Thoracic aorta (tissue), 2 donors: Measurements from ENCODE around the gene SPIRE1. TPM values are rescaled to one million over a fixed set of nuclear protein-coding genes. Genes with fewer than 3 reads are reported as not detected.
"Not testable (repeated sequence)": the region's sequence is repeated elsewhere in the genome, so short reads cannot be mapped to it uniquely, and the experiment has no call there.

Experiments
- ATAC-seq: fragments of 150-250 bp; one replicate; pipeline ENCODE4 v1.8.0; 2017; ENCODE audit warnings: low read depth; ENCODE audit not compliant: insufficient number of reproducible peaks, low FRiP score
- DNase-seq: peaks from one replicate; pipeline ENCODE4 v3.0.0-alpha.2; 2020; ENCODE audit warnings: low spot score
- H3K27ac ChIP-seq, 2 donors: fragments of 200-600 bp; sonication (generic); 1 replicate in 1 of 2; 2 replicates in 1 of 2; pipeline ENCODE4 v1.5.1; 2016; ENCODE audit warnings: mild to moderate bottlenecking in 2 of 2, moderate library complexity in 2 of 2
- H3K27me3 ChIP-seq: fragments of 200-600 bp; sonication (generic); replicated peaks from 2 replicates; pipeline ENCODE4 v1.6.0; 2016; ENCODE audit warnings: mild to moderate bottlenecking; ENCODE audit not compliant: insufficient read depth
- H3K36me3 ChIP-seq: fragments of 200-600 bp; sonication (generic); one replicate; pipeline ENCODE4 v1.5.1; 2016
- H3K4me1 ChIP-seq, 2 donors: fragments of 200-600 bp; sonication (generic); 1 replicate in 1 of 2; 2 replicates in 1 of 2; pipeline versions ENCODE4 v1.5.1 to v1.6.0; 2016; ENCODE audit warnings: low read depth in 2 of 2, mild to moderate bottlenecking in 1 of 2; ENCODE audit not compliant: control insufficient read depth in 1 of 2
- H3K4me3 ChIP-seq: fragments of 200-600 bp; sonication (generic); 2 replicates; pipeline ENCODE4 v1.5.1; 2016; ENCODE audit warnings: mild to moderate bottlenecking
- H3K9me3 ChIP-seq: fragments of 200-600 bp; sonication (generic); 2 replicates; pipeline ENCODE4 v1.5.1; 2016
- CTCF ChIP-seq: fragments of 200-600 bp; sonication (generic); IDR thresholded peaks from one replicate; pipeline ENCODE4 v1.5.1; 2019; ENCODE audit warnings: antibody characterized with exemption
- total RNA-seq, 2 donors: library from RNA; depleted of rRNA; stranded (reverse); fragments of >200 nt; gene quantifications; one replicate each; pipeline versions ENCODE4 v1.1.0 to v1.2.3, GENCODE V29; 2016

SPIRE1 gene
- total RNA-seq, 2 donors from 2014 or later, result 26.8 to 39.6 TPM

GRCh38 chr18:12411456-12411855 is 246.5 kb downstream of the SPIRE1 start:
- no peak overlapping the region for H3K27ac ChIP-seq
- H3K36me3 ChIP-seq, result no peaks in the 10 kb centered on the region
- no peak overlapping the region for H3K4me3 ChIP-seq
- DNase-seq, result no peak
- no peak for ATAC-seq
- H3K4me1 ChIP-seq, result peaks cover 19 to 39% of the 10 kb centered on the region in 2 donors
- H3K27me3 ChIP-seq, result no peaks in the 10 kb centered on the region
- no peak for TF ChIP-seq CTCF
- no peaks in the 10 kb centered on the region for H3K9me3 ChIP-seq

- H3K4me1 ChIP-seq, result peaks cover 19 to 33% of the 10 kb centered on the region in 2 donors
- H3K27ac ChIP-seq, ATAC-seq, DNase-seq, H3K36me3 ChIP-seq, H3K27me3 ChIP-seq, H3K9me3 ChIP-seq, H3K4me3 ChIP-seq: not testable (repeated sequence)
These were observed 247.2 kb downstream of the SPIRE1 start for GRCh38 chr18:12410747-12411146.

GRCh38 chr18:12410081-12410481 is 247.8 kb downstream of the SPIRE1 start:
- no peak for ATAC-seq
- H3K27me3 ChIP-seq, result no peaks in the 10 kb centered on the region
- H3K27ac ChIP-seq, result no peak overlapping the region
- no peak overlapping the region for H3K4me3 ChIP-seq
- no peaks in the 10 kb centered on the region for H3K36me3 ChIP-seq
- H3K9me3 ChIP-seq, result no peaks in the 10 kb centered on the region
- TF ChIP-seq CTCF, result no peak
- peaks cover 17 to 26% of the 10 kb centered on the region in 2 donors for H3K4me1 ChIP-seq
- DNase-seq, result no peak

GRCh38 chr18:12409469-12409868 is 248.4 kb downstream of the SPIRE1 start:
- Histone ChIP-seq H3K9me3 (no peaks in the 10 kb centered on the region), H3K4me3 (no peak overlapping the region), H3K4me1 (peaks cover 13 to 22% of the 10 kb centered on the region in 2 donors), H3K36me3 (no peaks in the 10 kb centered on the region), H3K27ac (no peak overlapping the region), H3K27me3 (no peaks in the 10 kb centered on the region)
- TF ChIP-seq CTCF, result no peak
- DNase-seq (no peak), ATAC-seq (no peak)

- TF ChIP-seq CTCF, result no peak
- Histone ChIP-seq H3K27me3 (no peaks in the 10 kb centered on the region), H3K36me3 (no peaks in the 10 kb centered on the region), H3K27ac (peak overlapping the region; percentile 73 to 75), H3K4me1 (peaks cover 13 to 22% of the 10 kb centered on the region in 2 donors), H3K9me3 (no peaks in the 10 kb centered on the region), H3K4me3 (peak overlapping the region; percentile 77)
- ATAC-seq (no peak), DNase-seq (no peak)
These were observed 249.5 kb downstream of the SPIRE1 start for GRCh38 chr18:12408247-12408869.
